Keratinocyte (primary cell): Measurements from ENCODE around the gene CD200. TPM values are rescaled to one million over a fixed set of nuclear protein-coding genes. Genes with fewer than 3 reads are reported as not detected.
"Not testable (repeated sequence)": the region's sequence is repeated elsewhere in the genome, so short reads cannot be mapped to it uniquely, and the experiment has no call there.

Source experiments
- DNase-seq: peaks from one replicate; pipeline ENCODE4 v3.0.0-alpha.2; 2011; ENCODE audit warnings: low read depth, missing footprints, low spot score
- FAIRE-seq: peaks from 2 replicates; lab custom pipeline; 2011; peaks lifted over from hg19 to GRCh38; lab: Jason Lieb, UNC
- H2AFZ ChIP-seq: 2 replicates; pipeline ENCODE4 v1.6.0; 2012; ENCODE audit warnings: low read length, control low read depth, inconsistent platforms; ENCODE audit not compliant: control insufficient read depth
- H3K27ac ChIP-seq: 2 replicates; pipeline ENCODE4 v1.5.1; 2011; ENCODE audit warnings: low read length; ENCODE audit not compliant: control insufficient read depth, insufficient read depth
- H3K27me3 ChIP-seq: 3 replicates; pipeline ENCODE4 v1.6.0; 2011; ENCODE audit warnings: low read length; ENCODE audit not compliant: control insufficient read depth, insufficient read depth; ENCODE audit errors: extremely low read depth
- H3K36me3 ChIP-seq, 2 experiments: 2 replicates in 1 of 2; 3 replicates in 1 of 2; pipeline ENCODE4 v1.5.1; 2011; ENCODE audit warnings: low read length in 2 of 2, mild to moderate bottlenecking in 1 of 2; ENCODE audit not compliant: control insufficient read depth in 2 of 2, insufficient read depth in 2 of 2; ENCODE audit errors: extremely low read depth in 1 of 2
- H3K4me1 ChIP-seq: 3 replicates; pipeline ENCODE4 v1.5.1; 2011; ENCODE audit warnings: low read length; ENCODE audit not compliant: control insufficient read depth, insufficient read depth; ENCODE audit errors: extremely low read depth
- H3K4me2 ChIP-seq: 3 replicates; pipeline ENCODE4 v1.6.0; 2011; ENCODE audit warnings: low read depth, low read length; ENCODE audit not compliant: control insufficient read depth, insufficient read depth; ENCODE audit errors: extremely low read depth
- H3K4me3 ChIP-seq, 3 experiments: fragments of 200-600 bp in 1 of 3; sonication (generic) in 1 of 3; 2 replicates in 2 of 3; 3 replicates in 1 of 3; pipeline ENCODE4 v1.5.1; 2011 to 2016; ENCODE audit warnings: low read length in 3 of 3, mild to moderate bottlenecking in 3 of 3, control low read depth in 2 of 3, inconsistent platforms in 1 of 3, low read depth in 1 of 3, mixed read lengths in 1 of 3, mixed run types in 1 of 3, moderate library complexity in 1 of 3; ENCODE audit not compliant: control insufficient read depth in 2 of 3, insufficient read depth in 2 of 3; ENCODE audit errors: extremely low read depth in 1 of 3
- H3K79me2 ChIP-seq: 2 replicates; pipeline ENCODE4 v1.6.0; 2012; ENCODE audit warnings: low read length; ENCODE audit not compliant: control insufficient read depth, insufficient read depth
- H3K9ac ChIP-seq: 3 replicates; pipeline ENCODE4 v1.6.0; 2011; ENCODE audit warnings: low read length; ENCODE audit not compliant: control insufficient read depth, insufficient read depth; ENCODE audit errors: extremely low read depth
- H3K9me1 ChIP-seq: 3 replicates; pipeline ENCODE4 v1.6.0; 2011; ENCODE audit warnings: low read length; ENCODE audit not compliant: control insufficient read depth, insufficient read depth; ENCODE audit errors: extremely low read depth
- H3K9me3 ChIP-seq: 2 replicates; pipeline ENCODE4 v1.5.1; 2012; ENCODE audit warnings: low read depth, low read length; ENCODE audit not compliant: control insufficient read depth
- H4K20me1 ChIP-seq: 3 replicates; pipeline ENCODE4 v1.6.0; 2011; ENCODE audit warnings: low read length; ENCODE audit not compliant: control insufficient read depth, insufficient read depth; ENCODE audit errors: extremely low read depth
- CTCF ChIP-seq, 3 experiments: IDR thresholded peaks in 1 of 3; conservative IDR thresholded peaks in 1 of 3; optimal IDR thresholded peaks in 1 of 3; 2 replicates in 2 of 3; 3 replicates in 1 of 3; pipeline versions ENCODE3 to v1.5.1; 2011; ENCODE audit warnings: low read length in 3 of 3, mild to moderate bottlenecking in 3 of 3, moderate library complexity in 2 of 3, control low read depth in 1 of 3, inconsistent platforms in 1 of 3; ENCODE audit not compliant: insufficient read depth in 2 of 3; ENCODE audit errors: extremely low read depth in 1 of 3
- EZH2 ChIP-seq: IDR thresholded peaks from one replicate; pipeline ENCODE4 v1.6.1; 2012; ENCODE audit warnings: inconsistent platforms, mild to moderate bottlenecking, low read length, moderate library complexity
- dilution Hi-C: fragments of 300-500 bp; cut with MboI; formaldehyde crosslinking; loops from one replicate; pipeline ENCODE4 v1.7.0; 2020; ENCODE audit warnings: low sequenced_read_pairs; ENCODE audit not compliant: extremely low pct_ligation_motif_present
- polyA plus RNA-seq, 5 experiments: library from polyadenylated mRNA; depleted of rRNA in 3 of 5; stranded (reverse) in 3 of 5; stranded (forward) in 1 of 5; unstranded in 1 of 5; fragments of >200 nt; gene quantifications; 1 replicate in 1 of 5; 2 replicates in 3 of 5; 3 replicates in 1 of 5; pipeline versions ENCODE4 v1.2.1 to v1.2.3, GENCODE V29; 2011 to 2012; ENCODE audit warnings: missing spikeins in 2 of 5, low read depth in 1 of 5, low replicate concordance in 1 of 5

Gene CD200
- polyA plus RNA-seq, 1 donor (not counting 4 experiments of a cell fraction or from before 2014, with no cell fraction given), result 0.07 TPM

DNA sequence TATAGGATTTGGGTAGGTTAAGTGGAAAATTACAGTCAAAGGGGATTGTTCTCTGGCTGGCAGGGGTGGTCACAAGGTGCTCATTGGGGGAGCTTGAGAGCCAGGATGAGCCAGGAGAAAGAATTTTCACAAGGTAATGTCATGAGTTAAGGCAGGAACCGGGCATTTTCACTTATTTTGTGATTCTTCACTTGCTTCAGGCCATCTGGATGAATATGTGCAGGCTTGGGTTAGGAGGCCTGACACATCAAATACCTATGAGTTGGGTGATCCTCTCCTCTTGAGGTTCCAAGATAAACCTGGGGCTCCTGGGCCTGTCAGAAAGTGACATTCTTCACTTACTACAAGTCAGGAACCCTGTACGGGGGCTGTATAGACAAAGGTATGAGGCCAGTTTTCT, 68.7 kb downstream of the CD200 start:
- H3K9ac ChIP-seq, result no peak overlapping the region
- H4K20me1 ChIP-seq, result no peaks in the 10 kb centered on the region
- no peak for FAIRE-seq
- H3K27me3 ChIP-seq, result no peaks in the 10 kb centered on the region
- H3K79me2 ChIP-seq, result no peaks in the 10 kb centered on the region
- no peaks in the 10 kb centered on the region for H3K36me3 ChIP-seq
- no peaks in the 10 kb centered on the region for H3K9me3 ChIP-seq
- peaks cover 3% of the 10 kb centered on the region for H3K4me1 ChIP-seq
- no peak overlapping the region for H3K4me2 ChIP-seq
- TF ChIP-seq CTCF (optimal IDR thresholded peaks at IDR 0.05 in 1 of 3, IDR thresholded peaks at IDR 0.05 in 1 of 3, conservative IDR thresholded peaks at IDR 0.05 in 1 of 3; ENCODE audit: extremely low read depth in 1 of 3, insufficient read depth in 2 of 3, low read length in 3 of 3) (no peak), EZH2 (no peak)
- H3K27ac ChIP-seq, result no peak overlapping the region
- H3K9me1 ChIP-seq, result no peaks in the 10 kb centered on the region
- H3K4me3 ChIP-seq, result no peak overlapping the region
- DNase-seq, result no peak
- H2AFZ ChIP-seq, result no peak overlapping the region
- dilution Hi-C loops, result no loop called here

DNA sequence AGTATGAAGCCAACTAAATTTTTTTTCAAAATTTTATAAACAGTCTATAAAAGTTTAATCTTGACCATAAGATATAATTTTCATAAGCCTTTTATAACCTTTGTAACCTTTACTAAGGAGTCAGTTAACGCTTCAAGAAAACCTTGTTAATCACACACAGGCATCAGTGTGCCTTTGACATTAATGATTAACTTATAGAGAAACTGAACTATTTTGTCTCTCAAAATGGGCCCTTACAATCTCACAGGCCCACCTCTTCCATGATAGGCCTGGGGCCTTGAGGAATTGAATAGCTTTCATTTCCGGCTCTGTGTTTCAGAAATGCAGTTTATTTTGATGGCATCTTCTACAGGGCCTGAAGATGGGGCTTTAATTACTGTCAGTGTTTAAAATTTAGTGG, 70.1 kb downstream of the CD200 start:
- Histone ChIP-seq H3K4me3 (no peak overlapping the region), H3K27me3 (no peaks in the 10 kb centered on the region), H3K9me1 (no peaks in the 10 kb centered on the region), H3K4me1 (peaks cover 3% of the 10 kb centered on the region), H3K4me2 (no peak overlapping the region), H3K79me2 (no peaks in the 10 kb centered on the region), H2AFZ (no peak overlapping the region), H3K36me3 (no peaks in the 10 kb centered on the region), H3K9ac (no peak overlapping the region), H3K9me3 (no peaks in the 10 kb centered on the region), H4K20me1 (no peaks in the 10 kb centered on the region), H3K27ac (no peak overlapping the region)
- FAIRE-seq (no peak), DNase-seq (no peak)
- TF ChIP-seq CTCF (optimal IDR thresholded peaks at IDR 0.05 in 1 of 3, IDR thresholded peaks at IDR 0.05 in 1 of 3, conservative IDR thresholded peaks at IDR 0.05 in 1 of 3; ENCODE audit: extremely low read depth in 1 of 3, insufficient read depth in 2 of 3, low read length in 3 of 3) (no peak), EZH2 (no peak)
- dilution Hi-C loops, result no loop called here

GRCh38 chr3:112404924-112405549, 72.1 kb downstream of the CD200 start:
- H3K36me3 ChIP-seq, H3K79me2 ChIP-seq, H3K9ac ChIP-seq, H3K9me1 ChIP-seq, H3K9me3 ChIP-seq, FAIRE-seq, H3K4me2 ChIP-seq, H3K4me3 ChIP-seq, H4K20me1 ChIP-seq, dilution Hi-C loops, DNase-seq, H3K27me3 ChIP-seq, H3K27ac ChIP-seq, H3K4me1 ChIP-seq: not testable (repeated sequence)
- H2AFZ ChIP-seq, result peak overlapping the region; percentile 0
